ENCODE measurements around the gene FAHD2B.
"Not testable (repeated sequence)": the region's sequence is repeated elsewhere in the genome, so short reads cannot be mapped to it uniquely, and the experiment has no call there.

Gene FAHD2B

DNA sequence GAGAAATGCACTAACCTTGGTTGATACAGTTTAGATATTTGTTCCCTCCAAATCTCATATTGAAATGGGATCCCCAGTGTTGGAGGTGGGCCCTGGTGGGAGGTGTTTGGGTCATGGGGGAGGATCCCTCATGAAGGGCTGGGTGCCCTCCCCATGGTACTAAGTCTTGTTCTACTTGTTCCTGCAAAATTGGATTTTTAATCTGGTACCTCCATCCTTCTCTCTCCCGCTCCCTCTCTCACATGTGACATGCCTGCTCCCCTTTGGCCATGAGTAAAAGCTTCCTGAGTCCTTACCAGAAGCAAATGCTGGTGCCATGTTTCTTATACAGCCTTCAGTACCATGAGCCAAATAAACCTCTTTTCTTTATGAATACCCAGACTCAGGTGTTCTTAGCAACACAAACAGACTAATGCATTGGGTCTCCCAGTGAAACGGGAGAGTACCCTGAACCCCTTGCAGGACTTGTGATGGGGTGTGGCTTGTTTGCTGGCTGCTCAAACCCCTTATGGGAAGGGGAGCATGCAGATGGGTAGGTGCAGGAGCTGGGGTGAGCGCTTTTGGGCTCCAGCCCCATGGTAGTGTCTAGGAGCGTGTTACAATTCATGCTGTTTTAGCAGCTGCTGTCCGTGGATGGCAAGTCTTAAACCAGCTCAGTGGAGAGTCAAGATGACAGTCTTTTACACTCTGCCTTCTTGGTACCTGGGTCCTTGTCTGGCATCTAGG, 27.2 kb downstream of the FAHD2B start:
- DNase-seq = no peak

DNA sequence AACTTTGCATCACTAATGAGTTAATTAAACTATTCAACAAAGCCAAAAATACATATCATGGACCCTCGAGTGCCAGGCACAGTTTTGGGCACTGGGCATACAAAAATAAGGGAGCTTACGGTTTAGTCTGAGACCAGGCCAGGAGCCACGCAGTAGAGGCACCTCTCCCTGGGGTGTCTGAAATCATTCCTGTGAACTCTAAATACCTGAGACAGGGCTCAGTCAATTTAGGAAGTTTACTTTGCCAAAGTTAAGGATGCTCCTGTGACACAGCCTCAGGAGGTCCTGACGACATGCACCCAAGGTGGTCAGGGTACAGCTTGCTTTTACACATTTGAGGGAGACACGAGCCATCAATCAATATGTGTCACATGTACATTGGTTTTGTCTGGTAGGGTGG, 28.7 kb downstream of the FAHD2B start:
- not testable (repeated sequence) for DNase-seq

- DNase-seq = not testable (repeated sequence)
Observed at GRCh38 chr2:97062020-97062419, 32.7 kb downstream of the FAHD2B start.

DNA sequence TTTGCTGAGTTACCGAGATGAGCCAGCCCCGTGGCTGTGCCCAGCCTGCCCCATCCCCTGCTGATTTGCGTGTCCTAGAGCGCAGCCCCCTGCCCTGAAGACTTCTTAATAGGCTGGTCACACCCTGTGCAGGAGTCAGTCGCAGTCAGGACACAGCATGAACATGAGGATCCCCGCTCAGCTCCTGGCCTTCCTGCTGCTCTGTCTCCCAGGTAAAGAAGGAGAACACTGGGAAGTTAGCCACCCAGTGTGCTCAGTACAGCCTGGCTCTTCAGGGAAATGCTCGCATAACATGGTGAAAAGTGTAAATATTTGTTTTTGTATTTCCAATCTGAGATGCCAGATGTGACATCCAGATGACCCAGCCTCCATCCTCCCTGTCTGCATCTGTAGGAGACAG, 34.9 kb downstream of the FAHD2B start:
- not testable (repeated sequence) for DNase-seq

DNA sequence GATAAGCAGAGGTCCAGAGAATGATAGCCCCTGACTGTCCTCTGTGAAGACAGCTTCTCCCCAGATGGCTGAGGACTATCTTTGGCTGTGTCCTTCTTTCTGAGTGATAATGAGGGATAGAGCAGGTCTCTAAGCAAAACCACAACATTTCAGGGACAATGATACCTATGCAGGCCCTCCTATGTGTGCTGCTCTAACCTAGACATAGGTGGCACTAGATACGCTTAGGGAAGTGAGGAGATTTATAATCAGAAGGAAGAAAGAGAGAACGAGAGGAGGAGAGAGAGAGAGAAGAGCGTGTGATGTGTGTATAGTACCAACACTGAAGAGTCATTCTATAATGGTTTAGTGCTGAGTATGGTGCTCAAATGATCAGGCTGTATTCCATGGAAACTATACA, 38.5 kb downstream of the FAHD2B start:
- not testable (repeated sequence) for DNase-seq

DNA sequence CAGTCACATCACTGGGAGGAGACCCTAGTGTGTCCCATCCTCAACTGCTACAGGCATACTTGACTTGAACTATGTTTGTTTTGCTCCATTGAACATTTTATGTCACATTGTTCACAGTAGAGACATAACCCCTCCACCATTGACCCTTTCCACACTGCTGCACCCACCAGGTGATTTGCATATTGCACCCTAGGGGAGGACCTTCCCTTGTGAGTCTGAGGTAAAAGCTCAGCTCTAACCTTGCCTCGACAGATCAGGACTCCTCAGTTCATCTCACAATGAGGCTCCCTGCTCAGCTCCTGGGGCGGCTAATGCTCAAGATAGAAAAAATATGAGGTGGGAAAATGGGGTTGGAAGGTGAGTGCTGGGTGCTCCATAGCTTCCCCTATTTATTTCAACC, 44.6 kb downstream of the FAHD2B start:
- not testable (repeated sequence) for DNase-seq

GRCh38 chr2:97048448-97048847, 46.2 kb downstream of the FAHD2B start:
- DNase-seq = not testable (repeated sequence)

DNA sequence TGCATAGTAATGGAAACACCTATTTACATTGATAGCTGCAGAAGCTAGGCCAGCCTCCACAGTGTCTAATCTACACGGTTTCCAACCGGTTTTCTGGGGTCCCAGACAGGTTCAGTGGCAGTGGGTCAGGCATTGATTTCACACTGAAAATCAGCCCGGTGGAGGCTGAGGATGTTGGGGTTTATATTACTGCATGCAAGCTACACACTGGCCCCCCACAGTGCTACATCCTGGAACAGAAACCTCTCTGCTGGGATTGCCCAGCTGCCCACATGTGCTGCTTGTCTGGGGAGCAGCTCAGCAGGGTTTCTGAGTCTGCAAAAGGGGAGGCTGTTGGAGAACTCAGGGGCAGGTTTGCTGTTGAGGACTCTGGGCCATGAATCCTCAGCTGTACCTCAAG, 48.0 kb downstream of the FAHD2B start:
- not testable (repeated sequence) for DNase-seq

DNA sequence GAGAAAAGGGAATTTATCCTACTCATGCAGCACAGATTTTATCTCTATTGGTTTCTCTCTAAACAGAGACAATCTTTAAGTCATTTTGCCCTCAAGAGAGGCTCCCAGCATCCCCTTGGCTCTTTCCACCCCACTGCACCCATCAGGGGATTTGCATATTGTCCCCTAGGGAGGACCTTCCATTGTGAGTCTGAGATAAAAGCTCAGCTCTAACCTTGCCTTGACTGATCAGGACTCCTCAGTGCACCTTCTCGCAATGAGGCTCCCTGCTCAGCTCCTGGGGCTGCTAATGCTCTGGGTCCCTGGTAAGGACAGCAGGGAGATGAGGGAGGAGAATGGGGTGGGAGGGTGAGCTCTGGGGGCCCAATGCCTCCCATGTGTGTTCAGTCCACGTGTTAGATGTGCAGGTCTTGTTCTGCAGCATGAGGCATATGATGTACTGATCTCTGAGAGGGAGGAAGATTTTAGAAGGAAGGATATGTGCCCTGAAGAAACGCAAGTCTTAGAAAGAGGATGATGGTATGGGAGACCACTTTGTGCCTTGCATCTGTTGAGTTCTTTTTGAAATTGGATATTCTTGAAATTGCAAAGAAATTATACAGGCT, 48.7 kb downstream of the FAHD2B start:
- not testable (repeated sequence) for DNase-seq
